Upper lobe of right lung (tissue), 1 donor: ENCODE results near the gene GLIS2. TPM values are rescaled to one million over a fixed set of nuclear protein-coding genes. Genes with fewer than 3 reads are reported as not detected.

Source experiments
- ATAC-seq: fragments of 200-7000 bp; cut with Tn5 transposase; one replicate; pipeline ENCODE4 v1.9.1; 2020; ENCODE audit warnings: mild to moderate bottlenecking, moderate library complexity
- DNase-seq: peaks from one replicate; pipeline ENCODE4 v3.0.0-alpha.2; 2020
- H3K27ac ChIP-seq: fragments of 200-600 bp; one replicate; pipeline ENCODE4 v1.8.0; 2022
- H3K27me3 ChIP-seq: fragments of 200-600 bp; one replicate; pipeline ENCODE4 v1.8.0; 2022; ENCODE audit warnings: mild to moderate bottlenecking
- H3K36me3 ChIP-seq: fragments of 200-600 bp; one replicate; pipeline ENCODE4 v1.8.0; 2022
- H3K4me1 ChIP-seq: fragments of 200-600 bp; one replicate; pipeline ENCODE4 v1.8.0; 2022
- H3K4me3 ChIP-seq: fragments of 200-600 bp; one replicate; pipeline ENCODE4 v1.8.0; 2022; ENCODE audit warnings: mild to moderate bottlenecking
- H3K9me3 ChIP-seq: fragments of 200-600 bp; one replicate; pipeline ENCODE4 v1.8.0; 2022
- CTCF ChIP-seq: fragments of 200-600 bp; IDR thresholded peaks from one replicate; pipeline ENCODE4 v1.8.0; 2022; ENCODE audit warnings: antibody characterized with exemption
- intact Hi-C: fragments of 100-400 bp; cut with DNase I; formaldehyde crosslinking; loops from one replicate; pipeline ENCODE4 v1.11.0; 2022
- total RNA-seq: library from RNA; stranded (reverse); fragmentation: NEBNext Ultra II Directional; extraction: Animal tissue kit (Norgen Biotek cat#: 25700); gene quantifications from one replicate; pipeline ENCODE4 v1.2.1, GENCODE V29; 2021
- donor health status: DM: no; HTN: yes; CAD: no; lungs with severe emphysema.

GLIS2 gene
- total RNA-seq, 1 donor from 2014 or later: 34.1 TPM

GRCh38 chr16:4362476-4363135 is 46.7 kb downstream of the GLIS2 start:
- no peak for ATAC-seq
- peaks cover 44% of the 10 kb centered on the region for H3K36me3 ChIP-seq
- no peaks in the 10 kb centered on the region for H3K4me1 ChIP-seq
- intact Hi-C loops: no loop called here
- TF ChIP-seq CTCF: no peak
- no peak for DNase-seq
- no peaks in the 10 kb centered on the region for H3K27me3 ChIP-seq
- no peak overlapping the region for H3K27ac ChIP-seq
- H3K9me3 ChIP-seq: no peaks in the 10 kb centered on the region
- no peak overlapping the region for H3K4me3 ChIP-seq

GRCh38 chr16:4364196-4365013 is 48.5 kb downstream of the GLIS2 start:
- no peak for TF ChIP-seq CTCF
- no peak overlapping the region for H3K27ac ChIP-seq
- H3K27me3 ChIP-seq: no peaks in the 10 kb centered on the region
- peaks cover 44% of the 10 kb centered on the region for H3K36me3 ChIP-seq
- ATAC-seq (no peak), DNase-seq (no peak)
- intact Hi-C loops: no loop called here
- no peak overlapping the region for H3K4me3 ChIP-seq
- peaks cover 8% of the 10 kb centered on the region for H3K4me1 ChIP-seq
- H3K9me3 ChIP-seq: no peaks in the 10 kb centered on the region

GRCh38 chr16:4365014-4365406 is 49.1 kb downstream of the GLIS2 start:
- Histone ChIP-seq H3K9me3 (no peaks in the 10 kb centered on the region), H3K36me3 (peaks cover 44% of the 10 kb centered on the region), H3K4me3 (no peak overlapping the region), H3K27me3 (no peaks in the 10 kb centered on the region), H3K27ac (no peak overlapping the region), H3K4me1 (peaks cover 13% of the 10 kb centered on the region)
- intact Hi-C loops: no loop called here
- DNase-seq: no peak
- ATAC-seq: no peak
- no peak for TF ChIP-seq CTCF

GRCh38 chr16:4365615-4366014 is 49.7 kb downstream of the GLIS2 start:
- Histone ChIP-seq H3K9me3 (no peaks in the 10 kb centered on the region), H3K27me3 (no peaks in the 10 kb centered on the region), H3K4me1 (peaks cover 19% of the 10 kb centered on the region), H3K4me3 (no peak overlapping the region), H3K27ac (no peak overlapping the region), H3K36me3 (peaks cover 44% of the 10 kb centered on the region)
- intact Hi-C loops: no loop called here
- DNase-seq (no peak), ATAC-seq (no peak)
- no peak for TF ChIP-seq CTCF

GRCh38 chr16:4366016-4366415 is 50.1 kb downstream of the GLIS2 start:
- no peak overlapping the region for H3K27ac ChIP-seq
- H3K27me3 ChIP-seq: no peaks in the 10 kb centered on the region
- ATAC-seq (no peak), DNase-seq (no peak)
- H3K4me3 ChIP-seq: no peak overlapping the region
- H3K9me3 ChIP-seq: no peaks in the 10 kb centered on the region
- no peak for TF ChIP-seq CTCF
- intact Hi-C loops: no loop called here
- peaks cover 42% of the 10 kb centered on the region for H3K36me3 ChIP-seq
- H3K4me1 ChIP-seq: peaks cover 23% of the 10 kb centered on the region
